K562 (cell line): ENCODE data around the gene STIM1. TPM values are rescaled to one million over a fixed set of nuclear protein-coding genes. Genes with fewer than 3 reads are reported as not detected.

ENCODE experiments used
- ATAC-seq: fragments of 200-7000 bp; cut with Tn5 transposase; 3 replicates; pipeline ENCODE4 v1.9.1; 2020; ENCODE audit warnings: moderate library complexity
- BruUV-seq: library from RNA; stranded (reverse); fragments of 400-500 nt; replicated peaks from 2 replicates; lab custom pipeline; 2021; lab: Mats Ljungman, UMichigan
- CTCF ChIA-PET: fragments of 300-600 bp; formaldehyde crosslinking; extraction: SDS; loops from one replicate; lab custom pipeline; 2021; ENCODE audit warnings: low intra/inter-chr PET ratio; lab: Yijun Ruan, JAX
- POLR2A ChIA-PET: fragments of 300-600, 350-650 bp; sonication (Branson Sonifier 250); formaldehyde crosslinking; extraction: SDS; loops from one replicate; lab custom pipeline; 2021; ENCODE audit warnings: antibody characterized with exemption, inconsistent platforms; lab: Yijun Ruan, JAX
- DNase-seq, 4 experiments: peaks; one replicate each; pipeline versions ENCODE4 v3.0.0 to v3.0.0-alpha.2; 2011 to 2018; ENCODE audit warnings: low spot score in 3 of 4, mixed read lengths in 3 of 4; ENCODE audit errors: extremely low read depth in 1 of 4
- FAIRE-seq: peaks from 2 replicates; lab custom pipeline; 2011; peaks lifted over from hg19 to GRCh38; lab: Jason Lieb, UNC
- H2AFZ ChIP-seq: 2 replicates; pipeline ENCODE4 v1.6.0; 2011; ENCODE audit warnings: low read depth, low read length, control low read depth, inconsistent platforms
- H3K27ac ChIP-seq: fragments of 200-600 bp; 3 replicates; pipeline ENCODE4 v1.8.0; 2011; ENCODE audit warnings: low read depth, mild to moderate bottlenecking, control low read depth, inconsistent platforms, low read length, moderate library complexity, mixed read lengths; ENCODE audit errors: extremely low read depth
- H3K27me3 ChIP-seq, 2 experiments: fragments of 300-600 bp in 1 of 2; 2 replicates in 1 of 2; 3 replicates in 1 of 2; pipeline versions ENCODE4 v1.6.0 to v1.8.0; 2011; ENCODE audit warnings: inconsistent platforms in 2 of 2, low read length in 2 of 2, mild to moderate bottlenecking in 1 of 2, mixed read lengths in 1 of 2, moderate library complexity in 1 of 2; ENCODE audit not compliant: control insufficient read depth in 2 of 2, insufficient read depth in 2 of 2
- H3K36me3 ChIP-seq: fragments of 300-600 bp; 3 replicates; pipeline ENCODE4 v1.8.0; 2011; ENCODE audit warnings: mild to moderate bottlenecking, low read length, inconsistent platforms; ENCODE audit not compliant: control insufficient read depth, insufficient read depth
- H3K4me1 ChIP-seq, 2 experiments: fragments of 200-600 bp in 1 of 2; replicated peaks in 1 of 2; 2 replicates in 1 of 2; 3 replicates in 1 of 2; pipeline versions ENCODE4 v1.5.1 to v1.8.0; 2011; ENCODE audit warnings: inconsistent platforms in 2 of 2, low read length in 2 of 2, mild to moderate bottlenecking in 1 of 2, mixed read lengths in 1 of 2, moderate library complexity in 1 of 2; ENCODE audit not compliant: control insufficient read depth in 2 of 2, insufficient read depth in 2 of 2
- H3K4me2 ChIP-seq: 2 replicates; pipeline ENCODE4 v1.6.1; 2011; ENCODE audit warnings: low read length, control low read depth, inconsistent platforms, mixed read lengths; ENCODE audit not compliant: insufficient read depth
- H3K4me3 ChIP-seq: fragments of 200-600 bp; sonication (generic), shearing (Covaris generic); 2 replicates; pipeline ENCODE4 v1.5.1; 2016; ENCODE audit warnings: control low read depth, inconsistent platforms
- H3K79me2 ChIP-seq: fragments of 200-600 bp; 3 replicates; pipeline ENCODE4 v1.8.0; 2011; ENCODE audit warnings: low read length, inconsistent platforms; ENCODE audit not compliant: control insufficient read depth, insufficient read depth
- H3K9ac ChIP-seq, 2 experiments: 2 replicates each; pipeline versions ENCODE4 v1.6.0 to v1.6.1; 2011; ENCODE audit warnings: low read depth in 2 of 2, low read length in 2 of 2, control low read depth in 1 of 2, inconsistent platforms in 1 of 2, mild to moderate bottlenecking in 1 of 2, mixed read lengths in 1 of 2; ENCODE audit not compliant: insufficient read depth in 1 of 2
- H3K9me1 ChIP-seq: one replicate; pipeline ENCODE4 v1.6.0; 2011; ENCODE audit warnings: inconsistent platforms, mild to moderate bottlenecking, low read length, moderate library complexity; ENCODE audit not compliant: control insufficient read depth, insufficient read depth
- H3K9me3 ChIP-seq: replicated peaks from 2 replicates; pipeline ENCODE4 v1.5.1; 2011; ENCODE audit warnings: low read depth, low read length, inconsistent platforms; ENCODE audit not compliant: control insufficient read depth, insufficient read depth
- H4K20me1 ChIP-seq: replicated peaks from 2 replicates; pipeline ENCODE4 v1.6.1; 2011; ENCODE audit warnings: low read length, inconsistent platforms, mixed read lengths; ENCODE audit not compliant: control insufficient read depth, insufficient read depth
- BRD4 ChIP-seq: fragments of 200-600 bp; sonication (generic); IDR thresholded peaks from 2 replicates; pipeline ENCODE4 v1.6.1; 2017; ENCODE audit warnings: inconsistent platforms
- CLOCK ChIP-seq: fragments of 250-450 bp; sonication (Bioruptor Pico); IDR thresholded peaks from 2 replicates; pipeline ENCODE4 v1.4.0; 2020; ENCODE audit warnings: mild to moderate bottlenecking, moderate library complexity, borderline replicate concordance
- CREBBP ChIP-seq: IDR thresholded peaks from one replicate; pipeline ENCODE4 v1.6.1; 2012; ENCODE audit warnings: low read depth, mild to moderate bottlenecking, control low read depth, inconsistent platforms, low read length
- E2F5 ChIP-seq: sonication (generic); formaldehyde crosslinking; IDR thresholded peaks from 2 replicates; pipeline ENCODE4 v1.8.0; 2022; ENCODE audit warnings: mild to moderate bottlenecking, missing genetic modification reagents
- EHMT2 ChIP-seq: fragments of 450-650 bp; IDR thresholded peaks from 2 replicates; pipeline ENCODE4 v1.6.1; 2018; ENCODE audit warnings: antibody characterized with exemption
- ELF1 ChIP-seq: fragments of 200-800 bp; sonication (Bioruptor generic); IDR thresholded peaks from 2 replicates; pipeline ENCODE4 v1.6.1; 2016; ENCODE audit warnings: missing genetic modification characterization, missing compliant biosample characterization
- ETS2 ChIP-seq: IDR thresholded peaks from 2 replicates; pipeline ENCODE4 v1.6.1; 2016; ENCODE audit warnings: borderline replicate concordance, missing genetic modification characterization, mild to moderate bottlenecking, moderate library complexity, missing compliant biosample characterization; ENCODE audit not compliant: poor library complexity, severe bottlenecking
- ETV5 ChIP-seq: sonication (generic); formaldehyde crosslinking; IDR thresholded peaks from 2 replicates; pipeline ENCODE4 v1.4.0; 2020; ENCODE audit warnings: low read depth, mild to moderate bottlenecking, missing genetic modification reagents
- HDAC1 ChIP-seq, 2 experiments: fragments of 450-650 bp; IDR thresholded peaks; 2 replicates each; pipeline ENCODE4 v1.6.1; 2016 to 2017; ENCODE audit warnings: inconsistent platforms in 1 of 2, mild to moderate bottlenecking in 1 of 2, moderate library complexity in 1 of 2
- HLTF ChIP-seq: fragments of 450-650 bp; IDR thresholded peaks from 2 replicates; pipeline ENCODE4 v1.6.1; 2016
- MXD1 ChIP-seq: fragments of 250-450 bp; sonication (Bioruptor Pico); IDR thresholded peaks from 2 replicates; pipeline ENCODE4 v1.8.0; 2021; ENCODE audit warnings: borderline replicate concordance, mild to moderate bottlenecking, moderate library complexity; ENCODE audit not compliant: poor library complexity, severe bottlenecking
- NR1H2 ChIP-seq: sonication (generic); formaldehyde crosslinking; IDR thresholded peaks from 2 replicates; pipeline ENCODE4 v1.4.0; 2020; ENCODE audit warnings: mild to moderate bottlenecking, missing genetic modification reagents
- POLR2AphosphoS5 ChIP-seq: IDR thresholded peaks from 2 replicates; pipeline ENCODE4 v1.6.1; 2011; ENCODE audit warnings: mild to moderate bottlenecking, low read depth, low read length, moderate library complexity; ENCODE audit not compliant: control insufficient read depth, insufficient read depth
- TARDBP ChIP-seq: fragments of 450-650 bp; IDR thresholded peaks from 2 replicates; pipeline ENCODE4 v1.6.1; 2016
- YY1 ChIP-seq, 3 experiments: IDR thresholded peaks; 2 replicates each; pipeline ENCODE4 v1.6.1; 2011; ENCODE audit warnings: low read length in 2 of 3, mild to moderate bottlenecking in 2 of 3, moderate library complexity in 2 of 3, borderline replicate concordance in 1 of 3, control low read depth in 1 of 3, low read depth in 1 of 3; ENCODE audit not compliant: insufficient read depth in 3 of 3, insufficient replicate concordance in 2 of 3, control insufficient read depth in 1 of 3, insufficient read length in 1 of 3; ENCODE audit errors: extremely low read depth in 1 of 3
- ZNF224 ChIP-seq: sonication (generic); formaldehyde crosslinking; IDR thresholded peaks from 2 replicates; pipeline ENCODE4 v1.8.0; 2022; ENCODE audit warnings: mild to moderate bottlenecking, missing genetic modification reagents
- ZNF830 ChIP-seq: fragments of 250-450 bp; sonication (Bioruptor Pico); IDR thresholded peaks from 2 replicates; pipeline ENCODE4 v1.5.0; 2021; ENCODE audit warnings: mild to moderate bottlenecking
- WGBS: fragments of 100-300 bp; shearing (Covaris generic); methylation state at CpG from one replicate; pipeline ENCODE4 v1.1.6; 2016; ENCODE audit warnings: low coverage, mixed read lengths; ENCODE audit not compliant: insufficient coverage; ENCODE audit errors: missing lambda C conversion rate; 5-methylcytosine and 5-hydroxymethylcytosine counted together
- in situ Hi-C: fragments of 300-500 bp; cut with MboI; formaldehyde crosslinking; loops from 4 replicates; pipeline ENCODE4 v1.15.0; 2018; ENCODE audit warnings: inconsistent platforms, mixed read lengths
- intact Hi-C: fragments of 100-400 bp; cut with micrococcal nuclease; formaldehyde crosslinking; loops from 2 replicates; pipeline ENCODE4 v1.14.2; 2022
- polyA plus RNA-seq, 8 experiments: library from polyadenylated mRNA; depleted of rRNA in 4 of 8; stranded (reverse) in 5 of 8; unstranded in 3 of 8; fragments of >200 nt; fragmentation: Nextera tagmentation in 2 of 8; fragmentation: Illumina TruSeq in 1 of 8; extraction: Ambion mirVana in 2 of 8; extraction: Trizol in 1 of 8; gene quantifications; 2 replicates each; pipeline versions ENCODE4 v1.2.1 to v1.2.3, GENCODE V29; 2011 to 2014; ENCODE audit warnings: inconsistent platforms in 1 of 8, missing spikeins in 1 of 8
- total RNA-seq, 7 experiments: library from RNA; depleted of rRNA in 6 of 7; stranded (reverse); fragments of >200 nt in 6 of 7; fragmentation: Illumina TruSeq in 2 of 7; extraction: Trizol in 2 of 7; gene quantifications; 2 replicates each; pipeline versions ENCODE4 v1.2.1 to v1.2.3, GENCODE V29; 2011 to 2021; ENCODE audit warnings: low replicate concordance in 1 of 7

STIM1 gene
- total and polyA plus RNA-seq, 9 of the 15 experiments (the other 6 are each of a cell fraction or from before 2014, with no cell fraction given) = 7.7 to 50.5 (median 22.5) TPM

DNA sequence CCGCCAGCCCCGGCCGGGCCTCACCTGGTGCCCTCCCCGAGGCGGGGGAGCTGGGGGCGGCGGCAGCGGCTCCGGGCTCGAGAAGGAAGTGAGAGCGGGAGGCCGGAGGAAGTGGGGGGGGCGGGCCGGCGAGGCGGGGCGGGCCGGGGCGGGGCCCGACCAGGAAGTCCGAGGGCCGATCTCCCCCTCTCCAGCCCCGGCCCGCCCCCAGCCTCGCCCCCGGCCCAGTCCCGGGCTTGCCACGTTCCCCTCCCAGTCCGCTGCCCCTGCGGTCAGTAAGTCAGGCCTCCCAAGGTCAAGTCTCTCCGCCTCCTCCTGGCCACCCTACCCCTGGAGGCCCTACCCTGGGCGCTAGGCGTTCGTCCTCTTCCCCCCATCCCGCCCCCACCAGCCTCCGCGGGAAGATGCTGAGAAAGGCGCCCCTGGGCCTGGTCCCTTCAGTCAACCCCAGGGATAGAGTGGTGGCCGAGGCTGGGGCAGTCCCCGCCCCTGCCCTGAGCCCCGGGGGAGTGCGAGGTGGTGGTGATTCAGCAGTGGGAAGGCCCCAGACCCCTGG lies 14.5 kb upstream of the STIM1 start, which contains the start of gene RHOG:
TSS of gene RHOG (minus strand) at position 90 of the 556 bp plus-strand sequence. CDS start 12,821 bp downstream, outside the sequence.
- peak within 1 kb of the TSS; percentile 84 to 94 for H3K9ac ChIP-seq
- intact Hi-C loops = loop anchor here (1.0 kb wide), 1 partner anchor 17 kb away; no protein-coding TSS in a partner anchor
- no TSS peak for BruUV-seq
- H3K27me3 ChIP-seq = no peaks in the 10 kb centered on the region
- peak within 1 kb of the TSS; percentile 86 for H3K27ac ChIP-seq
- peaks cover 26% of the 10 kb centered on the region for H3K36me3 ChIP-seq
- ATAC-seq = peak; percentile 77
- H3K9me1 ChIP-seq = no peaks in the 10 kb centered on the region
- peak within 1 kb of the TSS; percentile 93 for H3K4me2 ChIP-seq
- FAIRE-seq = no peak
- H3K79me2 ChIP-seq = peaks cover 52% of the 10 kb centered on the region
- ChIA-PET POLR2A (interaction anchor here (0.5 to 2.7 kb wide), 13 partner anchors 10 to 232 kb away, joined by 3 to 9 read pairs (median 3); partner anchors contain the start of genes NUP98 and STIM1), CTCF (interaction anchor here (0.6 to 1.3 kb wide), 2 partner anchors 16 kb away, joined by 3 to 5 read pairs; no protein-coding TSS in a partner anchor)
- in situ Hi-C loops = no loop called here
- DNase-seq = peak; percentile 92 to 93 (median 92)
- H4K20me1 ChIP-seq = peaks cover 4% of the 10 kb centered on the region; the same call in 1 of the 2 replicates
- no peaks in the 10 kb centered on the region for H3K9me3 ChIP-seq
- peak within 1 kb of the TSS; percentile 89 for H3K4me3 ChIP-seq
- H3K4me1 ChIP-seq = peaks cover 28 to 50% of the 10 kb centered on the region in 2 experiments
- peak within 1 kb of the TSS; percentile 96 for H2AFZ ChIP-seq
- WGBS = 3% methylated on average over 4 of the region's 42 CpGs
- no peak for TF ChIP-seq TARDBP
- no peak for TF ChIP-seq HLTF
- TF ChIP-seq MXD1 (CRISPR knock-in tag) = no peak
- no peak for TF ChIP-seq NR1H2 (CRISPR knock-in tag)
- TF ChIP-seq ZNF830 (CRISPR knock-in tag) = no peak
- TF ChIP-seq CREBBP = no peak
- no peak for TF ChIP-seq BRD4
- TF ChIP-seq HDAC1 (IDR thresholded peaks at IDR 0.05) = no peak
- peak; percentile 93 for TF ChIP-seq ELF1 (tag)
- peak; percentile 41; the same call in 1 of the 2 replicates for TF ChIP-seq POLR2AphosphoS5
- peak in 1 of 3 experiments; percentile 8 for TF ChIP-seq YY1 (IDR thresholded peaks at IDR 0.05; ENCODE audit: borderline replicate concordance in 1 of 3, control insufficient read depth in 1 of 3, extremely low read depth in 1 of 3, insufficient read depth in 3 of 3, insufficient read length in 1 of 3, insufficient replicate concordance in 2 of 3, low read depth in 1 of 3, low read length in 2 of 3)
- no peak for TF ChIP-seq ETV5 (CRISPR knock-in tag)
- TF ChIP-seq E2F5 (CRISPR knock-in tag) = no peak
- TF ChIP-seq CLOCK = no peak
- no peak for TF ChIP-seq ZNF224 (CRISPR knock-in tag)
- TF ChIP-seq ETS2 (tag) = no peak
- TF ChIP-seq EHMT2 = no peak
